Stimulated activated naive B cell treated with anti-CD40 and anti-IgM and Interleukin-4, amounts not matched to agents 10 μg/mL and 1 μg/mL and 100 μg/mL, for 72 hours (primary cell): ENCODE measurements around the gene BPIFA1.

ENCODE experiments used
- ATAC-seq, 2 donors: fragments of 150-1000 bp; cut with Tn5 transposase; replicated peaks; 2 replicates each; pipeline ENCODE4 v1.10.0; 2021; ENCODE audit warnings: moderate library complexity in 1 of 2
- DNase-seq: peaks from one replicate; pipeline ENCODE4 v3.0.0; 2021
- H3K27ac Mint-ChIP-seq: one replicate; pipeline ENCODE4 v1.8.0; 2022; ENCODE audit warnings: mild to moderate bottlenecking, mixed read lengths
- H3K27me3 Mint-ChIP-seq, 2 donors: one replicate each; pipeline ENCODE4 v1.8.0; 2022; ENCODE audit warnings: mixed read lengths in 2 of 2
- H3K36me3 Mint-ChIP-seq, 2 donors: one replicate each; pipeline ENCODE4 v1.8.0; 2022; ENCODE audit warnings: mixed read lengths in 2 of 2, mild to moderate bottlenecking in 1 of 2
- H3K4me1 Mint-ChIP-seq, 2 donors: one replicate each; pipeline ENCODE4 v1.8.0; 2022; ENCODE audit warnings: mixed read lengths in 2 of 2, mild to moderate bottlenecking in 1 of 2
- H3K4me3 Mint-ChIP-seq, 2 donors: one replicate each; pipeline ENCODE4 v1.8.0; 2022; ENCODE audit warnings: mild to moderate bottlenecking in 2 of 2, mixed read lengths in 2 of 2, moderate library complexity in 1 of 2
- H3K9me3 Mint-ChIP-seq, 2 donors: one replicate each; pipeline ENCODE4 v1.8.0; 2022; ENCODE audit warnings: mixed read lengths in 2 of 2, mild to moderate bottlenecking in 1 of 2

The BPIFA1 gene

GRCh38 chr20:33231237-33231636, 4.6 kb upstream of the BPIFA1 start:
- no peak for DNase-seq
- Mint-ChIP-seq H3K4me1 (no peaks in the 10 kb centered on the region), H3K27me3 (peaks cover 28 to 51% of the 10 kb centered on the region in 2 donors), H3K27ac (no peak overlapping the region), H3K9me3 (no peaks in the 10 kb centered on the region), H3K4me3 (no peak overlapping the region), H3K36me3 (no peaks in the 10 kb centered on the region)
- no peak for ATAC-seq

GRCh38 chr20:33232486-33233072, 3.2 kb upstream of the BPIFA1 start:
- H3K4me3 Mint-ChIP-seq: no peak overlapping the region
- no peaks in the 10 kb centered on the region for H3K9me3 Mint-ChIP-seq
- H3K36me3 Mint-ChIP-seq: no peaks in the 10 kb centered on the region
- DNase-seq (no peak), ATAC-seq (no peak)
- H3K27ac Mint-ChIP-seq: no peak overlapping the region
- H3K27me3 Mint-ChIP-seq: peaks cover 27 to 52% of the 10 kb centered on the region in 2 donors
- no peaks in the 10 kb centered on the region for H3K4me1 Mint-ChIP-seq

- no peak for DNase-seq
Measured at GRCh38 chr20:33233129-33233774, 2.5 kb upstream of the BPIFA1 start.

GRCh38 chr20:33234050-33234449, 1.7 kb upstream of the BPIFA1 start:
- no peak overlapping the region for H3K4me3 Mint-ChIP-seq
- peaks cover 27 to 45% of the 10 kb centered on the region in 2 donors for H3K27me3 Mint-ChIP-seq
- no peaks in the 10 kb centered on the region for H3K4me1 Mint-ChIP-seq
- H3K9me3 Mint-ChIP-seq: no peaks in the 10 kb centered on the region
- no peaks in the 10 kb centered on the region for H3K36me3 Mint-ChIP-seq
- ATAC-seq (no peak), DNase-seq (no peak)
- no peak overlapping the region for H3K27ac Mint-ChIP-seq

More at GRCh38 chr20:33233129-33233774, 2.5 kb upstream of the BPIFA1 start:
- Mint-ChIP-seq H3K27me3 (peaks cover 26 to 47% of the 10 kb centered on the region in 2 donors), H3K4me3 (no peak overlapping the region), H3K27ac (no peak overlapping the region), H3K9me3 (no peaks in the 10 kb centered on the region), H3K36me3 (no peaks in the 10 kb centered on the region), H3K4me1 (no peaks in the 10 kb centered on the region)
- ATAC-seq: no peak

GRCh38 chr20:33236351-33236750, 555 bp downstream of the BPIFA1 start:
- DNase-seq: no peak
- Mint-ChIP-seq H3K27me3 (peaks cover 33 to 47% of the 10 kb centered on the region in 2 donors), H3K4me3 (no peak overlapping the region), H3K36me3 (no peaks in the 10 kb centered on the region), H3K27ac (no peak overlapping the region), H3K9me3 (no peaks in the 10 kb centered on the region), H3K4me1 (no peaks in the 10 kb centered on the region)
- ATAC-seq: no peak

GRCh38 chr20:33237989-33238388, 2.2 kb downstream of the BPIFA1 start:
- no peak for DNase-seq
- Mint-ChIP-seq H3K4me3 (no peak overlapping the region), H3K27me3 (peaks cover 37 to 43% of the 10 kb centered on the region in 2 donors), H3K9me3 (no peaks in the 10 kb centered on the region), H3K27ac (no peak overlapping the region), H3K36me3 (no peaks in the 10 kb centered on the region), H3K4me1 (no peaks in the 10 kb centered on the region)
- ATAC-seq: no peak

GRCh38 chr20:33239418-33239817, 3.6 kb downstream of the BPIFA1 start:
- ATAC-seq (no peak), DNase-seq (no peak)
- Mint-ChIP-seq H3K36me3 (no peaks in the 10 kb centered on the region), H3K27ac (no peak overlapping the region), H3K4me1 (no peaks in the 10 kb centered on the region), H3K4me3 (no peak overlapping the region), H3K27me3 (peaks cover 34 to 39% of the 10 kb centered on the region in 2 donors), H3K9me3 (no peaks in the 10 kb centered on the region)

GRCh38 chr20:33239979-33240736, 4.4 kb downstream of the BPIFA1 start:
- ATAC-seq: no peak
- Mint-ChIP-seq H3K4me1 (no peaks in the 10 kb centered on the region), H3K36me3 (no peaks in the 10 kb centered on the region), H3K9me3 (no peaks in the 10 kb centered on the region), H3K4me3 (no peak overlapping the region), H3K27me3 (peaks cover 33 to 41% of the 10 kb centered on the region in 2 donors), H3K27ac (no peak overlapping the region)
- DNase-seq: no peak

- peaks cover 33 to 41% of the 10 kb centered on the region in 2 donors for H3K27me3 Mint-ChIP-seq
- H3K36me3 Mint-ChIP-seq: no peaks in the 10 kb centered on the region
- H3K4me3 Mint-ChIP-seq: no peak overlapping the region
- ATAC-seq: no peak
- no peaks in the 10 kb centered on the region for H3K9me3 Mint-ChIP-seq
- no peak for DNase-seq
- no peak overlapping the region for H3K27ac Mint-ChIP-seq
- H3K4me1 Mint-ChIP-seq: no peaks in the 10 kb centered on the region
Measured at GRCh38 chr20:33240923-33241322, 5.1 kb downstream of the BPIFA1 start.

GRCh38 chr20:33242319-33243100, 6.7 kb downstream of the BPIFA1 start:
- H3K4me3 Mint-ChIP-seq: no peak overlapping the region
- H3K27ac Mint-ChIP-seq: no peak overlapping the region
- no peaks in the 10 kb centered on the region for H3K4me1 Mint-ChIP-seq
- no peaks in the 10 kb centered on the region for H3K9me3 Mint-ChIP-seq
- H3K27me3 Mint-ChIP-seq: peaks cover 25 to 30% of the 10 kb centered on the region in 2 donors
- DNase-seq: no peak
- no peak for ATAC-seq
- no peaks in the 10 kb centered on the region for H3K36me3 Mint-ChIP-seq

- H3K27me3 Mint-ChIP-seq: peaks cover 15 to 17% of the 10 kb centered on the region in 2 donors
- H3K4me1 Mint-ChIP-seq: no peaks in the 10 kb centered on the region
- H3K36me3 Mint-ChIP-seq: no peaks in the 10 kb centered on the region
- no peak overlapping the region for H3K27ac Mint-ChIP-seq
- H3K4me3 Mint-ChIP-seq: no peak overlapping the region
- ATAC-seq (no peak), DNase-seq (no peak)
- H3K9me3 Mint-ChIP-seq: no peaks in the 10 kb centered on the region
Measured at GRCh38 chr20:33246077-33246476, 10.3 kb downstream of the BPIFA1 start.

GRCh38 chr20:33249456-33249855, 13.7 kb downstream of the BPIFA1 start:
- no peak for DNase-seq

GRCh38 chr20:33250666-33251065, 14.9 kb downstream of the BPIFA1 start:
- Mint-ChIP-seq H3K27me3 (peaks cover 7 to 10% of the 10 kb centered on the region in 2 donors), H3K4me1 (no peaks in the 10 kb centered on the region), H3K9me3 (no peaks in the 10 kb centered on the region), H3K36me3 (no peaks in the 10 kb centered on the region), H3K27ac (no peak overlapping the region), H3K4me3 (no peak overlapping the region)
- DNase-seq (no peak), ATAC-seq (no peak)

More at GRCh38 chr20:33249456-33249855, 13.7 kb downstream of the BPIFA1 start:
- Mint-ChIP-seq H3K4me1 (no peaks in the 10 kb centered on the region), H3K4me3 (no peak overlapping the region), H3K36me3 (no peaks in the 10 kb centered on the region), H3K27ac (no peak overlapping the region), H3K27me3 (peaks cover 9 to 12% of the 10 kb centered on the region in 2 donors), H3K9me3 (no peaks in the 10 kb centered on the region)
- ATAC-seq: no peak

GRCh38 chr20:33251496-33251895, 15.7 kb downstream of the BPIFA1 start:
- ATAC-seq: no peak
- Mint-ChIP-seq H3K4me3 (no peak overlapping the region), H3K27ac (no peak overlapping the region), H3K27me3 (peaks cover 8 to 14% of the 10 kb centered on the region in 2 donors), H3K4me1 (no peaks in the 10 kb centered on the region), H3K36me3 (no peaks in the 10 kb centered on the region), H3K9me3 (no peaks in the 10 kb centered on the region)
- no peak for DNase-seq
